Endothelial cell of umbilical vein (primary cell): Measurements from ENCODE around the gene CRACR2B. TPM values are rescaled to one million over a fixed set of nuclear protein-coding genes. Genes with fewer than 3 reads are reported as not detected.

ENCODE experiments used
- BruUV-seq: library from RNA; stranded (reverse); fragments of 400-500 nt; replicated peaks from 2 replicates; lab custom pipeline; 2021; lab: Mats Ljungman, UMichigan
- CTCF ChIA-PET: fragments of 300-600, 350-600 bp; sonication (Branson Sonifier 250); formaldehyde crosslinking; loops from one replicate; lab custom pipeline; 2021; ENCODE audit warnings: antibody characterized with exemption, inconsistent platforms; lab: Charles Lee
- POLR2A ChIA-PET: fragments of 300-600, 350-600 bp; sonication (Branson Sonifier 250); formaldehyde crosslinking; loops from one replicate; lab custom pipeline; 2021; ENCODE audit warnings: antibody characterized with exemption, inconsistent platforms; lab: Charles Lee
- DNase-seq: peaks from one replicate; pipeline ENCODE4 v3.0.0-alpha.2; 2011; ENCODE audit warnings: low read depth, low spot score
- FAIRE-seq: peaks from 2 replicates; lab custom pipeline; 2011; peaks lifted over from hg19 to GRCh38; lab: Jason Lieb, UNC
- H2AFZ ChIP-seq: 2 replicates; pipeline ENCODE4 v1.6.0; 2012; ENCODE audit warnings: low read depth, low read length, control low read depth, inconsistent platforms
- H3K27ac ChIP-seq: 2 replicates; pipeline ENCODE4 v1.5.1; 2011; ENCODE audit warnings: low read depth, mild to moderate bottlenecking, control low read depth, low read length, moderate library complexity; ENCODE audit not compliant: insufficient read depth
- H3K27me3 ChIP-seq, 2 experiments: 2 replicates each; pipeline versions ENCODE4 v1.6.0 to v1.6.1; 2011; ENCODE audit warnings: low read length in 2 of 2, mixed read lengths in 1 of 2; ENCODE audit not compliant: control insufficient read depth in 2 of 2, insufficient read depth in 2 of 2
- H3K36me3 ChIP-seq, 2 experiments: 2 replicates in 1 of 2; 3 replicates in 1 of 2; pipeline ENCODE4 v1.5.1; 2011; ENCODE audit warnings: low read length in 2 of 2, mild to moderate bottlenecking in 1 of 2, moderate library complexity in 1 of 2; ENCODE audit not compliant: control insufficient read depth in 2 of 2, insufficient read depth in 2 of 2; ENCODE audit errors: extremely low read depth in 1 of 2
- H3K4me1 ChIP-seq: 3 replicates; pipeline ENCODE4 v1.5.1; 2011; ENCODE audit warnings: mild to moderate bottlenecking, low read length; ENCODE audit not compliant: control insufficient read depth, insufficient read depth; ENCODE audit errors: extremely low read depth
- H3K4me2 ChIP-seq: 2 replicates; pipeline ENCODE4 v1.6.1; 2011; ENCODE audit warnings: low read length, control low read depth, mixed read lengths; ENCODE audit not compliant: insufficient read depth
- H3K4me3 ChIP-seq, 3 experiments: fragments of 200-600 bp in 1 of 3; sonication (generic), shearing (Covaris generic) in 1 of 3; replicated peaks in 1 of 3; 2 replicates each; pipeline ENCODE4 v1.5.1; 2011 to 2016; ENCODE audit warnings: control low read depth in 3 of 3, low read length in 3 of 3, mild to moderate bottlenecking in 2 of 3, inconsistent platforms in 1 of 3, low read depth in 1 of 3, moderate library complexity in 1 of 3; ENCODE audit not compliant: insufficient read depth in 1 of 3
- H3K79me2 ChIP-seq: 2 replicates; pipeline ENCODE4 v1.6.0; 2012; ENCODE audit warnings: low read length, inconsistent platforms; ENCODE audit not compliant: control insufficient read depth, insufficient read depth
- H3K9ac ChIP-seq: replicated peaks from 2 replicates; pipeline ENCODE3; 2011; ENCODE audit warnings: low read length, control low read depth; ENCODE audit not compliant: insufficient read depth; ENCODE audit errors: extremely low read depth
- H3K9me1 ChIP-seq: replicated peaks from 3 replicates; pipeline ENCODE4 v1.6.0; 2011; ENCODE audit warnings: mild to moderate bottlenecking, low read length; ENCODE audit not compliant: control insufficient read depth, insufficient read depth; ENCODE audit errors: extremely low read depth
- H3K9me3 ChIP-seq: replicated peaks from 2 replicates; pipeline ENCODE4 v1.5.1; 2012; ENCODE audit warnings: low read length, inconsistent platforms; ENCODE audit not compliant: control insufficient read depth, insufficient read depth
- H4K20me1 ChIP-seq: replicated peaks from 2 replicates; pipeline ENCODE3; 2011; ENCODE audit warnings: mild to moderate bottlenecking, low read length; ENCODE audit not compliant: control insufficient read depth, insufficient read depth; ENCODE audit errors: extremely low read depth
- CTCF ChIP-seq, 2 donors: IDR thresholded peaks; 1 replicate in 1 of 2; 2 replicates in 1 of 2; pipeline ENCODE4 v1.5.1; 2011; ENCODE audit warnings: low read length in 2 of 2, mild to moderate bottlenecking in 2 of 2, moderate library complexity in 2 of 2, control low read depth in 1 of 2, inconsistent platforms in 1 of 2, low read depth in 1 of 2; ENCODE audit not compliant: insufficient read depth in 1 of 2; ENCODE audit errors: extremely low read depth in 1 of 2
- EZH2 ChIP-seq: IDR thresholded peaks from 2 replicates; pipeline ENCODE4 v1.6.1; 2012; ENCODE audit warnings: borderline replicate concordance, low read depth, mild to moderate bottlenecking, moderate library complexity, low read length, inconsistent platforms; ENCODE audit not compliant: severe bottlenecking
- FOS ChIP-seq: IDR thresholded peaks from 2 replicates; pipeline ENCODE4 v1.6.1; 2011; ENCODE audit warnings: mild to moderate bottlenecking, low read length, moderate library complexity, borderline replicate concordance; ENCODE audit not compliant: insufficient read depth
- GATA2 ChIP-seq: IDR thresholded peaks from 2 replicates; pipeline ENCODE4 v1.7.0; 2011; ENCODE audit warnings: low read depth, mild to moderate bottlenecking, moderate library complexity, mixed read lengths, low read length; ENCODE audit not compliant: insufficient read length, insufficient read depth
- JUN ChIP-seq: IDR thresholded peaks from 2 replicates; pipeline ENCODE4 v1.6.1; 2011; ENCODE audit warnings: borderline replicate concordance, low read depth; ENCODE audit not compliant: insufficient read length, insufficient read depth
- MAX ChIP-seq: IDR thresholded peaks from 2 replicates; pipeline ENCODE4 v1.6.1; 2011; ENCODE audit not compliant: insufficient read depth, insufficient read length
- MYC ChIP-seq: IDR thresholded peaks from one replicate; pipeline ENCODE4 v1.6.1; 2011; ENCODE audit warnings: mild to moderate bottlenecking, low read depth, low read length
- POLR2A ChIP-seq: IDR thresholded peaks from 2 replicates; pipeline ENCODE4 v1.6.1; 2012; ENCODE audit warnings: low read depth, mild to moderate bottlenecking, control low read depth, low read length
- POLR2AphosphoS5 ChIP-seq: IDR thresholded peaks from 2 replicates; pipeline ENCODE4 v1.6.1; 2012; ENCODE audit warnings: low read depth, mild to moderate bottlenecking, control low read depth, low read length, moderate library complexity; ENCODE audit not compliant: insufficient read depth
- dilution Hi-C: fragments of 300-500 bp; cut with MboI; formaldehyde crosslinking; loops from one replicate; pipeline ENCODE4 v1.15.0; 2019; ENCODE audit warnings: low sequenced_read_pairs; ENCODE audit not compliant: extremely low pct_ligation_motif_present
- intact Hi-C: fragments of 100-400 bp; cut with micrococcal nuclease; formaldehyde crosslinking; loops from one replicate; pipeline ENCODE4 v1.10.0; 2022
- polyA plus RNA-seq, 4 experiments: library from polyadenylated mRNA; depleted of rRNA in 3 of 4; stranded (reverse) in 3 of 4; unstranded in 1 of 4; fragments of >200 nt; gene quantifications; 2 replicates each; pipeline versions ENCODE4 v1.2.1 to v1.2.3, GENCODE V29; 2011 to 2012; ENCODE audit warnings: missing spikeins in 1 of 4
- total RNA-seq: library from RNA; stranded (reverse); gene quantifications from 2 replicates; pipeline ENCODE4 v1.2.3, GENCODE V29; 2021

The CRACR2B gene
- total and polyA plus RNA-seq, 2 donors (not counting 3 experiments of a cell fraction or from before 2014, with no cell fraction given), result 8.4 to 9.3 TPM

GRCh38 chr11:870127-870413, 42.4 kb downstream of the CRACR2B start:
- peaks cover 0 to 5% of the 10 kb centered on the region in 2 experiments for H3K36me3 ChIP-seq
- H2AFZ ChIP-seq, result no peak overlapping the region
- H3K4me2 ChIP-seq, result no peak overlapping the region
- no TSS peak for BruUV-seq
- no peaks in the 10 kb centered on the region for H3K27me3 ChIP-seq
- H3K9me1 ChIP-seq, result no peaks in the 10 kb centered on the region
- H3K27ac ChIP-seq, result no peak overlapping the region
- FAIRE-seq (no peak), DNase-seq (no peak)
- H3K4me3 ChIP-seq, result no peak overlapping the region
- ChIA-PET POLR2A (no interaction called here), CTCF (interaction anchor here (1.0 to 2.5 kb wide), 4 partner anchors 14 to 181 kb away, joined by 3 to 7 read pairs (median 4); no protein-coding TSS in a partner anchor)
- no peaks in the 10 kb centered on the region for H3K9me3 ChIP-seq
- H3K4me1 ChIP-seq, result no peaks in the 10 kb centered on the region
- no peaks in the 10 kb centered on the region for H4K20me1 ChIP-seq
- no peak overlapping the region for H3K9ac ChIP-seq
- peak in 1 of 2 donors; percentile 29 for TF ChIP-seq CTCF (IDR thresholded peaks at IDR 0.05; ENCODE audit: extremely low read depth in 1 of 2, insufficient read depth in 1 of 2, low read depth in 1 of 2, low read length in 2 of 2)
- no peak for TF ChIP-seq MAX
- H3K79me2 ChIP-seq, result no peaks in the 10 kb centered on the region
- dilution Hi-C loops, result no loop called here
- intact Hi-C loops, result no loop called here

DNA sequence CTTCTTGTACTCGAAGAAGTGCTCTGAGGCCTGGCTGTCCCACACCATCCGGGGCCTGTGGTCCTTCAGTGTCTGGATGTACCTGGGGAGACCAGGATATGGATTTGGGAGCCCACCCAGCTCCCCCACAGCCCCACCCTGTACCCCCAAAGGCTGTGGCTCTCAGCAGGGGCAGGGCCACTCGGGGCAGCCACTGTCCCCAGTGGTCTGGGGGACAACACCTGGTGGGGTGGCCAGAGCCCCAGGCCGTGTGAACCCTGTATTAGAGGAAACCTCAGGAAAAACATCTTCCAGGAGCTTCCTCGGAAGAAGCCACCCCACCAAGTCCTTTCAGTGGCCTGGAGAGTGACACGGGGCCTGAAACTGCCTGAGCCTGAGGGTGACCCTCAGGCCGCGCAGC, 42.7 kb downstream of the CRACR2B start:
- BruUV-seq, result no TSS peak
- no peak overlapping the region for H3K9ac ChIP-seq
- peaks cover 0 to 5% of the 10 kb centered on the region in 2 experiments for H3K36me3 ChIP-seq
- no peaks in the 10 kb centered on the region for H3K4me1 ChIP-seq
- H3K27ac ChIP-seq, result no peak overlapping the region
- CTCF ChIA-PET, result interaction anchor here (1.0 to 2.5 kb wide), 4 partner anchors 14 to 181 kb away, joined by 3 to 7 read pairs (median 4); no protein-coding TSS in a partner anchor
- intact Hi-C loops, result no loop called here
- FAIRE-seq (no peak), DNase-seq (no peak)
- no peak overlapping the region for H2AFZ ChIP-seq
- no peak for TF ChIP-seq MAX
- no peak for TF ChIP-seq MYC
- TF ChIP-seq GATA2, result no peak
- TF ChIP-seq POLR2AphosphoS5, result no peak
- no peak for TF ChIP-seq FOS
- TF ChIP-seq POLR2A, result no peak
- no peak for TF ChIP-seq JUN
- TF ChIP-seq EZH2, result no peak
- TF ChIP-seq CTCF (IDR thresholded peaks at IDR 0.05; ENCODE audit: extremely low read depth in 1 of 2, insufficient read depth in 1 of 2, low read depth in 1 of 2, low read length in 2 of 2), result no peak
- H3K9me3 ChIP-seq, result no peaks in the 10 kb centered on the region
- H4K20me1 ChIP-seq, result no peaks in the 10 kb centered on the region
- no peaks in the 10 kb centered on the region for H3K27me3 ChIP-seq
- H3K79me2 ChIP-seq, result no peaks in the 10 kb centered on the region
- no peak overlapping the region for H3K4me2 ChIP-seq
- no peaks in the 10 kb centered on the region for H3K9me1 ChIP-seq
- H3K4me3 ChIP-seq, result no peak overlapping the region
- dilution Hi-C loops, result no loop called here
- POLR2A ChIA-PET, result no interaction called here
